HepG2 (cell line): ENCODE data around the gene RAB22A. TPM values are rescaled to one million over a fixed set of nuclear protein-coding genes. Genes with fewer than 3 reads are reported as not detected.

Experiments
- ATAC-seq: fragments of 200-7000 bp; cut with Tn5 transposase; 3 replicates; pipeline ENCODE4 v1.9.1; 2020; ENCODE audit warnings: mild to moderate bottlenecking, moderate library complexity
- BruUV-seq: library from RNA; stranded (reverse); fragments of 400-500 nt; replicated peaks from 2 replicates; lab custom pipeline; 2021; lab: Mats Ljungman, UMichigan
- CTCF ChIA-PET: fragments of 300-600 bp; formaldehyde crosslinking; extraction: SDS; loops from one replicate; lab custom pipeline; 2021; ENCODE audit warnings: low total read pairs, inconsistent platforms, low intra/inter-chr PET ratio; lab: Yijun Ruan, JAX
- POLR2A ChIA-PET: fragments of 350-600 bp; sonication (Branson Sonifier 250); formaldehyde crosslinking; loops from one replicate; lab custom pipeline; 2020; ENCODE audit warnings: antibody characterized with exemption, inconsistent platforms; lab: Yijun Ruan, JAX
- DNase-seq: peaks from one replicate; pipeline ENCODE4 v3.0.0-alpha.2; 2015; ENCODE audit warnings: low spot score
- FAIRE-seq: peaks from 3 replicates; lab custom pipeline; 2011; peaks lifted over from hg19 to GRCh38; lab: Jason Lieb, UNC
- H2AFZ ChIP-seq: one replicate; pipeline ENCODE4 v1.6.1; 2011; ENCODE audit warnings: low read length, inconsistent platforms
- H3K27ac ChIP-seq: fragments of 300-600 bp; 3 replicates; pipeline ENCODE4 v1.8.0; 2011; ENCODE audit warnings: mixed run types, mild to moderate bottlenecking, mixed read lengths, low read length, inconsistent platforms; ENCODE audit not compliant: insufficient read depth; ENCODE audit errors: extremely low read length
- H3K27me3 ChIP-seq, 2 experiments: fragments of 200-600 bp in 1 of 2; 2 replicates in 1 of 2; 3 replicates in 1 of 2; pipeline versions ENCODE4 v1.6.0 to v1.8.0; 2011; ENCODE audit warnings: low read length in 2 of 2, mild to moderate bottlenecking in 2 of 2, moderate library complexity in 2 of 2, inconsistent platforms in 1 of 2; ENCODE audit not compliant: insufficient read depth in 2 of 2, control insufficient read depth in 1 of 2
- H3K36me3 ChIP-seq, 2 experiments: fragments of 200-600 bp in 1 of 2; replicated peaks in 1 of 2; 2 replicates in 1 of 2; 3 replicates in 1 of 2; pipeline versions ENCODE4 v1.5.1 to v1.8.0; 2011; ENCODE audit warnings: low read length in 2 of 2, inconsistent platforms in 1 of 2; ENCODE audit not compliant: insufficient read depth in 2 of 2, control insufficient read depth in 1 of 2
- H3K4me1 ChIP-seq: 2 replicates; pipeline ENCODE4 v1.5.1; 2012; ENCODE audit warnings: low read length, inconsistent platforms; ENCODE audit not compliant: insufficient read depth
- H3K4me2 ChIP-seq: 2 replicates; pipeline ENCODE4 v1.6.0; 2011; ENCODE audit warnings: low read depth, low read length, inconsistent platforms
- H3K4me3 ChIP-seq, 3 experiments: fragments of 200-600 bp in 1 of 3; sonication (generic), shearing (Covaris generic) in 1 of 3; replicated peaks in 1 of 3; 2 replicates each; pipeline ENCODE4 v1.5.1; 2011 to 2016; ENCODE audit warnings: low read length in 3 of 3, inconsistent platforms in 2 of 3, low read depth in 2 of 3, mild to moderate bottlenecking in 2 of 3, control low read depth in 1 of 3, mixed read lengths in 1 of 3; ENCODE audit not compliant: insufficient read depth in 1 of 3
- H3K79me2 ChIP-seq: one replicate; pipeline ENCODE4 v1.6.1; 2011; ENCODE audit warnings: low read length, inconsistent platforms; ENCODE audit not compliant: insufficient read depth
- H3K9ac ChIP-seq: 2 replicates; pipeline ENCODE4 v1.6.0; 2011; ENCODE audit warnings: mild to moderate bottlenecking, low read depth, low read length, inconsistent platforms; ENCODE audit not compliant: insufficient read depth
- H3K9me3 ChIP-seq: 2 replicates; pipeline ENCODE4 v1.5.1; 2012; ENCODE audit warnings: mild to moderate bottlenecking, low read length
- H4K20me1 ChIP-seq: 2 replicates; pipeline ENCODE4 v1.6.0; 2011; ENCODE audit warnings: inconsistent platforms, mild to moderate bottlenecking, low read length, moderate library complexity; ENCODE audit not compliant: insufficient read depth
- FOXA3 ChIP-seq: IDR thresholded peaks from 2 replicates; pipeline ENCODE4 v1.6.1; 2016; ENCODE audit warnings: missing genetic modification reagents, missing compliant biosample characterization
- GTF3A ChIP-seq: sonication (generic); formaldehyde crosslinking; conservative IDR thresholded peaks from 2 replicates; pipeline ENCODE4 v1.4.0; 2020; ENCODE audit warnings: mild to moderate bottlenecking, missing genetic modification reagents
- HNF4A ChIP-seq: sonication (generic); formaldehyde crosslinking; IDR thresholded peaks from 2 replicates; pipeline ENCODE4 v1.4.0; 2020; ENCODE audit warnings: missing genetic modification reagents
- NFKBIZ ChIP-seq: IDR thresholded peaks from 2 replicates; pipeline ENCODE4 v1.6.1; 2018; ENCODE audit warnings: missing genetic modification reagents, missing compliant biosample characterization
- PLRG1 ChIP-seq: fragments of 450-650 bp; conservative IDR thresholded peaks from 2 replicates; pipeline ENCODE4 v1.6.1; 2016
- RFX3 ChIP-seq: IDR thresholded peaks from 2 replicates; pipeline ENCODE4 v1.6.1; 2016; ENCODE audit warnings: missing biosample characterization, missing genetic modification reagents
- SALL1 ChIP-seq: sonication (generic); formaldehyde crosslinking; IDR thresholded peaks from 2 replicates; pipeline ENCODE4 v1.8.0; 2022; ENCODE audit warnings: mild to moderate bottlenecking, missing genetic modification reagents
- U2AF2 ChIP-seq: fragments of 200-400 bp; formaldehyde crosslinking; IDR thresholded peaks from 2 replicates; pipeline ENCODE4 v1.6.1; 2017; ENCODE audit warnings: low read depth, mild to moderate bottlenecking, low read length
- ZBTB7A ChIP-seq: sonication (generic); formaldehyde crosslinking; IDR thresholded peaks from 2 replicates; pipeline ENCODE4 v1.8.0; 2022; ENCODE audit warnings: mild to moderate bottlenecking, missing genetic modification reagents
- ZNF260 ChIP-seq: sonication (generic); formaldehyde crosslinking; IDR thresholded peaks from 2 replicates; pipeline ENCODE4 v1.4.0; 2020; ENCODE audit warnings: missing genetic modification reagents, low read depth, mild to moderate bottlenecking, borderline replicate concordance
- ZNF607 ChIP-seq: sonication (generic); formaldehyde crosslinking; IDR thresholded peaks from 2 replicates; pipeline ENCODE4 v1.5.1; 2020; ENCODE audit warnings: missing genetic modification reagents, mild to moderate bottlenecking, borderline replicate concordance
- WGBS: methylation state at CpG from one replicate; pipeline ENCODE4 v1.1.6; 2017; ENCODE audit warnings: low lambda C conversion rate; 5-methylcytosine and 5-hydroxymethylcytosine counted together
- in situ Hi-C: cut with HindIII; loops from 2 replicates; pipeline ENCODE4 v1.10.0; 2017; ENCODE audit warnings: low pct_unique_long_range_greater_than_20kb; ENCODE audit not compliant: extremely low pct_ligation_motif_present
- intact Hi-C: fragments of 100-400 bp; cut with micrococcal nuclease; formaldehyde crosslinking; loops from one replicate; pipeline ENCODE4 v1.10.0; 2022; ENCODE audit not compliant: unreplicated experiment
- polyA plus RNA-seq, 8 experiments: library from polyadenylated mRNA; depleted of rRNA in 3 of 8; stranded (reverse) in 7 of 8; unstranded in 1 of 8; fragments of >200 nt; fragmentation: Illumina TruSeq in 4 of 8; extraction: Trizol in 4 of 8; gene quantifications; 2 replicates each; pipeline versions ENCODE4 v1.2.1 to v1.2.3, GENCODE V29; 2011 to 2016; ENCODE audit warnings: low read depth in 4 of 8, missing spikeins in 1 of 8, mixed read lengths in 1 of 8; ENCODE audit not compliant: insufficient read depth in 1 of 8
- total RNA-seq, 5 experiments: library from RNA; depleted of rRNA; stranded (reverse); fragments of >200 nt; fragmentation: Illumina TruSeq; extraction: Trizol; gene quantifications; 2 replicates each; pipeline ENCODE4 v1.2.3, GENCODE V29; 2016; ENCODE audit warnings: low read depth in 1 of 5
- TF ChIP-seq, protein P1 (sequence below): sonication (generic); formaldehyde crosslinking; IDR thresholded peaks from 2 replicates; pipeline ENCODE4 v1.4.0; 2020; ENCODE audit warnings: missing genetic modification reagents, mild to moderate bottlenecking, borderline replicate concordance
- TF ChIP-seq, protein P2 (sequence below): IDR thresholded peaks from 2 replicates; pipeline ENCODE4 v1.6.1; 2016; ENCODE audit warnings: low read depth, borderline replicate concordance
- TF ChIP-seq, protein P3 (sequence below): sonication (generic); formaldehyde crosslinking; IDR thresholded peaks from 2 replicates; pipeline ENCODE4 v1.5.0; 2020; ENCODE audit warnings: missing genetic modification reagents
- TF ChIP-seq, protein P4 (sequence below): sonication (generic); formaldehyde crosslinking; IDR thresholded peaks from 2 replicates; pipeline ENCODE4 v1.4.0; 2020; ENCODE audit warnings: missing genetic modification reagents, borderline replicate concordance

The RAB22A gene
- total and polyA plus RNA-seq, 2 of the 13 experiments (the other 11 are each of a cell fraction or from before 2014, with no cell fraction given), result 10.7 to 11.2 TPM

DNA sequence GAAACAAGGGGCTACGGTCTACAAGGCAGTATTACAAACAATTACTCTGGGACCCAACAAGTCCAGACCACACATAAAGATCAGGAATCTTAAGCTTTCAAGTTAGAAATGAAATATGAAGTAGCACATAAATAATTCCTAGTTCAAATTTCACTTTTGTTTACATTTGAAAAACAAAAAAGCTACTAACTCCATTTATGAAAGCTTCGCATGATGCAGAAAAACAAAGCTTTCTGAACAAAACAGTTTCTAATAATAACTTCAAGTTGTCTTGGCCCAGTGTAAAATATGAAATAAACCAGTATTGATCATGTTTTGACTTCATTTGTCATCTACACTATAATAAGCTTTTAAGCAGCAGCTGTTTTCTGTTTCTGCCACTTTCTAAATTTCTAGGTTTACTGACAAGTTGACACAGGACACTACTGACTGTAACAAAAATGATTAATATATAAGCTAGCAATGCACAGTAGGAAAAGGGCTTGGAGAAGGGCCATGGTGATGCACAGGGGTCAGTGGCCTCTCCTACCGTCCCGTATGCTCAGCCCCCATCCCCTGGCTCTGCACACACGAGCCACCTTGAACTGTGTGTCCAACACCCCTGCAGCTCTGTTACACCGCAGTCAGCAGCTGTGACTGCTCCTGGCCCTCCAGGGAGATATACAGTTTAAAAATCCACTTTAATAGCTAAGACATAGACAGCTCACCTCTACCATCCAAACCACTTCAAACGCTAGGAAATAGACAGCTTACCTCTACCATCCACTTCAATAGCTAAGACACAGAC is 13.3 kb upstream of the RAB22A start:
- BruUV-seq, result no TSS peak
- CTCF ChIA-PET, result no interaction called here
- Histone ChIP-seq H3K9ac (no peak overlapping the region), H3K27ac (no peak overlapping the region), H4K20me1 (no peaks in the 10 kb centered on the region), H3K27me3 (0 out of 5 replicates have a peak, but pooled peaks cover 0 to 2% of the 10 kb centered on the region in 2 experiments), H3K4me2 (no peak overlapping the region), H3K79me2 (no peaks in the 10 kb centered on the region), H3K9me3 (no peaks in the 10 kb centered on the region), H3K4me3 (no peak overlapping the region), H3K36me3 (no peaks in the 10 kb centered on the region), H2AFZ (no peak overlapping the region), H3K4me1 (peaks cover 29% of the 10 kb centered on the region)
- no peak for FAIRE-seq
- intact Hi-C loops, result no loop called here
- WGBS, result 39% methylated on average over 7 of the region's 7 CpGs
- POLR2A ChIA-PET, result interaction anchor here (1.2 kb wide), 1 partner anchor 14 kb away, joined by 3 read pairs; no protein-coding TSS in a partner anchor
- no peak for DNase-seq
- in situ Hi-C loops, result no loop called here
- ATAC-seq, result peak; percentile 67
- TF ChIP-seq FOXA3 (CRISPR knock-in tag), result no peak
- no peak for TF ChIP-seq ZNF607 (CRISPR knock-in tag)
- TF ChIP-seq NFKBIZ (CRISPR knock-in tag), result no peak
- no peak for TF ChIP-seq ZNF260 (CRISPR knock-in tag)
- no peak for TF ChIP-seq U2AF2
- no peak for TF ChIP-seq RFX3 (CRISPR knock-in tag)
- TF ChIP-seq, protein P1, sequence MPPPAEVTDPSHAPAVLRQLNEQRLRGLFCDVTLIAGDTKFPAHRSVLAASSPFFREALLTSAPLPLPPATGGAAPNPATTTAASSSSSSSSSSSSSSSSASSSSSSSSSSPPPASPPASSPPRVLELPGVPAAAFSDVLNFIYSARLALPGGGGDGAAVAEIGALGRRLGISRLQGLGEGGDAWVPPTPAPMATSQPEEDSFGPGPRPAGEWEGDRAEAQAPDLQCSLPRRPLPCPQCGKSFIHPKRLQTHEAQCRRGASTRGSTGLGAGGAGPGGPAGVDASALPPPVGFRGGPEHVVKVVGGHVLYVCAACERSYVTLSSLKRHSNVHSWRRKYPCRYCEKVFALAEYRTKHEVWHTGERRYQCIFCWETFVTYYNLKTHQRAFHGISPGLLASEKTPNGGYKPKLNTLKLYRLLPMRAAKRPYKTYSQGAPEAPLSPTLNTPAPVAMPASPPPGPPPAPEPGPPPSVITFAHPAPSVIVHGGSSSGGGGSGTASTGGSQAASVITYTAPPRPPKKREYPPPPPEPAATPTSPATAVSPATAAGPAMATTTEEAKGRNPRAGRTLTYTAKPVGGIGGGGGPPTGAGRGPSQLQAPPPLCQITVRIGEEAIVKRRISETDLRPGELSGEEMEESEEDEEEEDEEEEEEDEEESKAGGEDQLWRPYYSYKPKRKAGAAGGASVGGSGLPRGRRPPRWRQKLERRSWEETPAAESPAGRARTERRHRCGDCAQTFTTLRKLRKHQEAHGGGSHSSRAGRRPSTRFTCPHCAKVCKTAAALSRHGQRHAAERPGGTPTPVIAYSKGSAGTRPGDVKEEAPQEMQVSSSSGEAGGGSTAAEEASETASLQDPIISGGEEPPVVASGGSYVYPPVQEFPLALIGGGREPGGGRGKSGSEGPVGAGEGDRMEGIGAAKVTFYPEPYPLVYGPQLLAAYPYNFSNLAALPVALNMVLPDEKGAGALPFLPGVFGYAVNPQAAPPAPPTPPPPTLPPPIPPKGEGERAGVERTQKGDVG (CRISPR knock-in tag), result no peak
- no peak for TF ChIP-seq PLRG1
- TF ChIP-seq GTF3A (CRISPR knock-in tag), result no peak
- TF ChIP-seq, protein P2, sequence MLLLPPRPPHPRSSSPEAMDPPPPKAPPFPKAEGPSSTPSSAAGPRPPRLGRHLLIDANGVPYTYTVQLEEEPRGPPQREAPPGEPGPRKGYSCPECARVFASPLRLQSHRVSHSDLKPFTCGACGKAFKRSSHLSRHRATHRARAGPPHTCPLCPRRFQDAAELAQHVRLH (CRISPR knock-in tag), result no peak
- TF ChIP-seq, protein P3, sequence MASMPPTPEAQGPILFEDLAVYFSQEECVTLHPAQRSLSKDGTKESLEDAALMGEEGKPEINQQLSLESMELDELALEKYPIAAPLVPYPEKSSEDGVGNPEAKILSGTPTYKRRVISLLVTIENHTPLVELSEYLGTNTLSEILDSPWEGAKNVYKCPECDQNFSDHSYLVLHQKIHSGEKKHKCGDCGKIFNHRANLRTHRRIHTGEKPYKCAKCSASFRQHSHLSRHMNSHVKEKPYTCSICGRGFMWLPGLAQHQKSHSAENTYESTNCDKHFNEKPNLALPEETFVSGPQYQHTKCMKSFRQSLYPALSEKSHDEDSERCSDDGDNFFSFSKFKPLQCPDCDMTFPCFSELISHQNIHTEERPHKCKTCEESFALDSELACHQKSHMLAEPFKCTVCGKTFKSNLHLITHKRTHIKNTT (CRISPR knock-in tag), result 0 out of 2 replicates have a peak, but pooled peaks have one; percentile 11
- TF ChIP-seq, protein P4, sequence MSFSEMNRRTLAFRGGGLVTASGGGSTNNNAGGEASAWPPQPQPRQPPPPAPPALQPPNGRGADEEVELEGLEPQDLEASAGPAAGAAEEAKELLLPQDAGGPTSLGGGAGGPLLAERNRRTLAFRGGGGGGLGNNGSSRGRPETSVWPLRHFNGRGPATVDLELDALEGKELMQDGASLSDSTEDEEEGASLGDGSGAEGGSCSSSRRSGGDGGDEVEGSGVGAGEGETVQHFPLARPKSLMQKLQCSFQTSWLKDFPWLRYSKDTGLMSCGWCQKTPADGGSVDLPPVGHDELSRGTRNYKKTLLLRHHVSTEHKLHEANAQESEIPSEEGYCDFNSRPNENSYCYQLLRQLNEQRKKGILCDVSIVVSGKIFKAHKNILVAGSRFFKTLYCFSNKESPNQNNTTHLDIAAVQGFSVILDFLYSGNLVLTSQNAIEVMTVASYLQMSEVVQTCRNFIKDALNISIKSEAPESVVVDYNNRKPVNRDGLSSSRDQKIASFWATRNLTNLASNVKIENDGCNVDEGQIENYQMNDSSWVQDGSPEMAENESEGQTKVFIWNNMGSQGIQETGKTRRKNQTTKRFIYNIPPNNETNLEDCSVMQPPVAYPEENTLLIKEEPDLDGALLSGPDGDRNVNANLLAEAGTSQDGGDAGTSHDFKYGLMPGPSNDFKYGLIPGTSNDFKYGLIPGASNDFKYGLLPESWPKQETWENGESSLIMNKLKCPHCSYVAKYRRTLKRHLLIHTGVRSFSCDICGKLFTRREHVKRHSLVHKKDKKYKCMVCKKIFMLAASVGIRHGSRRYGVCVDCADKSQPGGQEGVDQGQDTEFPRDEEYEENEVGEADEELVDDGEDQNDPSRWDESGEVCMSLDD (CRISPR knock-in tag), result no peak; the same call in 1 of the 2 replicates
- TF ChIP-seq SALL1, result peak; percentile 18; the same call in 1 of the 2 replicates
- 0 out of 2 replicates have a peak, but pooled peaks have one; percentile 36 for TF ChIP-seq HNF4A (CRISPR knock-in tag)
- TF ChIP-seq ZBTB7A (CRISPR knock-in tag), result no peak
